Fibroblast of skin of right quadriceps (primary cell): ENCODE data around the gene PTPRN2.
"Not testable (repeated sequence)": the region's sequence is repeated elsewhere in the genome, so short reads cannot be mapped to it uniquely, and the experiment has no call there.

Source experiments
- DNase-seq: peaks from one replicate; pipeline ENCODE4 v3.0.0-alpha.2; 2013

The PTPRN2 gene

DNA sequence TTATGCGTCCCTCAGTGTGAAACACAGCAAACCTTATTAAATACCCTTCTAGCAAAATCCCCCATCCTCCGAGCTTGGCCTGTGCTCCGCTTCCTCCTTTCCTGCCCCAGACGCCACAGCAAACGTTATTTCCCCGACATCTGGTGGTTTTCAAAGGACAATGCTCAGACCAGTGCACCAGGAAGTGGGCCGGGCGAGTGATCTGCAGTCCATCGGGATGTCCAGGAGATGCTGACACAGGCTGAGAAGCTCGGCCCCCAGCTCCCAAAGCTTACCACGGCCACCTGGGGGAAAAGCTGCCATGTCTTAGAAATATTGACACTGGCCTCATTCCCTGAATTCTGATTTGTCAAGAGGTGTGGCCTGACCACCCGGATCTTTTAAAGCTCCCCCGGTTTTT, 129.5 kb downstream of the PTPRN2 start:
- no peak for DNase-seq

DNA sequence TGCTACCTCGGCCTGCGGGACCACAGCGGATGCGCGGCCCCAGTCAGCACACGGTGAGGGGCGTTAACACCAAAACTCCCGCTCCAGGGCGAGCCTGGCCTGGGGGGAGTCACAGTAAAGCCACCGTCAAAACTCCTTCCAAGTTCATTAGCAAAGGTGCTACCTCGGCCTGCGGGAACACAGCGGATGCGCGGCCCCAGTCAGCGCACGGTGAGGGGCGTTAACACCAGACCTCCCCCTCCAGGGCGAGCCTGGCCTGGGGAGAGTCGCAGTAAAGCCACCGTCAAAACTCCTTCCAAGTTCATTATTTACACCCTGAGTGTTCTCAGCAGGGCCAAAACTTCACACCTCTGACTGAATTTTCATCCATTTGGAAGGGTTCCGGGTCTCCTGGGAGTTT, 130.0 kb downstream of the PTPRN2 start:
- DNase-seq: not testable (repeated sequence)

DNA sequence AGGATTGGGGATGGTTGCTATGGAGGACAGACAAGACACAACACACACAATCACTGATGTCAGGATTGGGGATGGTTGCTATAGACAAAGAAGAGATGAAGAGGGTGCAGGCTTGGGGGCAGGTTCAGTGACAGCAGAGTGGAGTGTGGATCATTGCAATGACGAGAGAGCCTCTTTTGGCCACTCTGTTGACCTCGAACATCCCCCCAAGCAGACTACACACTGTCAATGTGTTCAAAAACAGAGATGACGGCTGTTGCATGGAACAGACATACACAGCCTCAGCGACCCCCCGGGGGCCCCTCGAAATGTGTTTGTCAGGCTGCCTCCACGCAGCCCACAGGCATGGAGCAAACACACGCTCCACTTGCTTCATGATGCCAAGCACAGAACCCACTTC, 133.0 kb downstream of the PTPRN2 start:
- DNase-seq: no peak

DNA sequence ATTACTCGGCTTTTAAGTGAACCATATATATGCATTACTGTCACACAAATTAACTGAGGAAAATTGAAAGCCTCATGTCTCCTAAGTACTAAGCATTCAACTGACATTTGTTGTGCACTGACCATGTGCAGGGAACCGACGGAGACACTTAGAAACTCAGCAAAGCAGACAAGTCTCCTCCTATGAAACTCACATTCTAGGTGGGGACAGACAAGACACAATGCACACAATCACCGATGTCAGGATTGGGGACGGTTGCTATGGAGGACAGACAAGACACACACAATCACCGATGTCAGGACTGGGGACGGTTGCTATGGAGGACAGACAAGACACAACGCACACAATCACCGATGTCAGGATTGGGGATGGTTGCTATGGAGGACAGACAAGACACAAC, 134.0 kb downstream of the PTPRN2 start:
- no peak for DNase-seq

DNA sequence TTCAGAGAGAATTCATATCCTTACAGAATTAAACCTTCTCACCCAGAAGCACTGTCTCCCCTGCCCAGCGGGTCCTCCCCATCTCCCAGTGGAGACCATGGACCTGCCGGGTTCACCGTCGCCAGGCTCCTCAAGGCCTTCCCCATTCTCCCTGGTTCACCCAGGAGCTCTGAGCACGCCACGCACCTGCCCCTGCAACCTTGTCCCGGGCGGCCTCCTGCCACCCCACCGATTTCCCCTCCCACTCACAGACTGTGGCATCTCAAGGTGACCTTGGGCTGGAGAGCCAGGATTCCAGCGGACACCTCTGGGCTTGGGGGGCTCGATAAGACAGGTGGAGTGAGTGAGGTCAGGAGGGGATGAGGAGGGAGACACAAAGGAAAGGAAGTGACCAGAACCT, 135.3 kb downstream of the PTPRN2 start:
- DNase-seq: no peak

DNA sequence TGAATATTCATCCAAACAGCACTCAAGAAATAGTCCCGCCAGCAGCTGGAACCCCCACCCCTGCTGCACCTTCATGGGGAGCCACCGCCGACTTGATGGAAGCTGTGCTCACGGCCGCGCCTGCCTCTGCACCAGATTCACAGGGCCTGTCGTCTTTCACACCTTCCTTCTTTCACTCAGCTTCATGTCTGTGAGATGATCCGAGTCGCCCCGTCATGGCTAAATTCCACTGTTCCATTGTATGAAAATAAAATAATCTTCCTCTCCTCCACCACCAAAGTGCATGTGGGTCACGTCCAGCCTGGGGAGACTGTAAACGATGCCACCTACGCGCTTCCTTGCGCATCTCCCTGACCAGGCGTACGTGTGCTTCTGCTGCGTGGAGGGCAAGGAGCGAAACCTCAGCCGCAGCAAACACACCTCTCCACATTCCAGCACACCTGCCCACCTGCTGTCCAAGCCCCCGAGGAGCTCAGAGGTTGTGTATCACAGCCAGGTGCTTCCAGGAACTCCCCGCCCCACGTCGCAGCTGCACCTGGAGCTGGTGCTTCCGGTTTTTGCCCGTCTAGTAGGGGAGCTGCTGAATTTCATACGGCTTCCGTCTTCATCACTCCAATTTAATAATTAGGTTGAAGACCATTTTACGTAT, 137.0 kb downstream of the PTPRN2 start:
- DNase-seq: no peak

DNA sequence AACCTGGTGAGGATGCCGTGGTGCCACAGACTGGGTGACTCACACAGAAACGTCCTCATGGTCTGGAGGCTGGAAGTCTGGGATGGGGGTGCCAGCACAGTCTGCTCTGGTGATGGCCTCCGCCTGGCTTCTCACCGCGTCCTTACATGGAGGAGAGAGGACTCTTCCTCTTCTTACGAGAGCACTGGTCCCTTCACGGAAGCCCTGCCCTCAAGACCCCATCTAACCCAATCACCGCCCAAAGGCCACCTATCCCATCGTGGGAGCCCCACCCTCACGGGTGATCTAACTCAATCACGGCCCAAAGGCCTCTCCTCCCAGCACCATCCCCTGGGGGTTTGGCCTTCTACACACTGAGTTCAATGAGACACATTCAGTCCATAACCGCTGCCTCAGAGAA, 137.7 kb downstream of the PTPRN2 start:
- no peak for DNase-seq

DNA sequence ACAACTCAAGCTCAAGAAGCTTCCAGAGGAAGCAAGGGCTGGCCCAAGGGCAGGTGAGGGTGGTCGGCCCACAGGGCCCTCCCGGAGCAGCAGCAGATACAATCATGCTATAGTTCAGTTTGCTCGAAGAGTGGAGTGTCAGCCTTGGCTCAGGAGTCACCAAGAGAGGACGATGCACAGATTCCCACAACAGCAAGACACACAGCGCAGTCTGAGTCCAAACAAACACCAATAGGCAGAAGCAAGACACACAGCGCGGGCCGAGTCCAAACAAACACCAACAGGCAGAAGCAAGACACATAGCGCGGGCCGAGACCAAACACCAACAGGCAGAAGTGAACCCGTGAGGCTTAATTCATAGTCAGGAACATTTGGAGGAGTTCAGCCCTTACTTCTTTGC, 138.4 kb downstream of the PTPRN2 start:
- no peak for DNase-seq

DNA sequence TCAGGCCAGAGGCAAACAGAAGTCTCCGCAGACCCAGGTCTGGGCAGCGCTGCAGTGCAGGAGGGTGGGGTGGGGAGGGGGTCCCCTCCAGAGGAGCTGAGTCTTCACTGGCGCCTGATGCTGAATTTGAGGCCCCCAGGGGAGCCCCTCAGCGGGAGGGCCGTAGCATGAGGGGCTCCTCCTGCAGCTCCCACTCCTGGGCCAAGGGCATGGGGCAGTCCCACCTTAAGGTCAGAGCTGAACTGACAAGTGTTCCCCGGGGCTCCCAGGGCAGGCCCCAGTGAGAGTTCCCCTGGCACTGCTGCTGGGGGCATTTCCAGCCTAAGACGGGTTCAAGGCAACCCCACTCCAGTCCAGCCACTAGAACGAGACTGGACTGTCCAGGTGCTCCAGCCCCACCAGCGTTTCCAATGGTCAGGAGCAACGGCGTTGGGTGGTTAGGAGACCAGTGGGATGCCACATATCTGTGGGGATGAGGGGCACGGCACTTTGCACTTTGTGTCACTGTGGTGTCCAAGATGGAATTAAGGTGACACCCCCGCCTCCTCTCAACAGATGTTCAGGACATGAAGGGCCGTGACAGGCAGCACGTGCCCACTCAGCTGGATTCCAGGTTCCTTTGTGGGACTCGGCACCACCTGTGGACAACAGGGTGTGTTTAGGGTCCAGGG, 139.1 kb downstream of the PTPRN2 start:
- DNase-seq: no peak

DNA sequence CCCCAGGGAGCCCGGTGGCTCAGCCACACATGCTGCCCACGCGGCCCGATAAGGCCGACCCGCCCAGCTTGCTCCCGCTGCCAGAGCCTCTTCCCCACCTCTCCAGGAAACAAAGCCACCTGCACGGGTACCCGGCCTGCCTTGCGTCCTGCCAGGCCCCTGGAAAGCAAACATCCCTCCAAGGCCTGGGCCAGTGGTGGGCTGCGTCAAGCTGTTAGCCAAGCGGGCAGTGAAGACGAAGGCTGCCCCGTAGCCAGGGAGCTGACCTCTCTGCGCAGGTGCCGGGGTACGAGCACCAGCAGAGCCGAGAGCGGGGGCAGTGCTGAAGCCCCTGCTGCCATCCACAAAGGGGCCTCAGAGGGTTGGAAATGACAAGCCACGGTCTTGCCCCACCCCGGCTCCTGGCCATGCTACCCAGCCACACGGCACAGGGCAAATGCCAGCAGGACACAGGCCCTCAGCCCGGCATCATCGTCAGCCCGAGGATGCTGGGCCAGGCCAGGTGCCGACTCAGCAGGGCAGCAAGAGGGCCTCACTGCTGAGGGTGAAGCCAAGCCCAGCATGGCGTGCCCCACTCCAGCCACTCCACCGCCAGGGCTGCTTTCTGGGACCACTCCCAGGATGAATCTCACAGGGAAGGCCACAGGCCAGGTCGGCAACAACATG, 140.0 kb downstream of the PTPRN2 start:
- DNase-seq: no peak

DNA sequence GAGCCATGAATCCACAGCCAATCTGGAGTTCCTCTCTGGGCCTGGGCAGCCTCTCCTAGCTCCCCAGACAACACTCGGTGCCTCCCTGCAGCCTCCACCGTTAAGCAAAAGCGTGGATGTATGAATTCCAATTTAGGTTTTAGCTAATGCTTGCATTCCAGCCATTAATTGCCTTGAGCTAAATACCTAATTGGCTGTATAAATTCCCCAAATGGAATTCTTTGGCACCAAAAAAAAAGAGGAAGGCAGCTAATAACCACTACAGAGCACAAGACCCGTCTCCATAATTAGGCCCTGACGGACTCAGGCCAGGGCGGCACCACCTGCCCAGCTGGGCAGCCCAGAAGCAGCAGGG, 140.5 kb downstream of the PTPRN2 start:
- no peak for DNase-seq

DNA sequence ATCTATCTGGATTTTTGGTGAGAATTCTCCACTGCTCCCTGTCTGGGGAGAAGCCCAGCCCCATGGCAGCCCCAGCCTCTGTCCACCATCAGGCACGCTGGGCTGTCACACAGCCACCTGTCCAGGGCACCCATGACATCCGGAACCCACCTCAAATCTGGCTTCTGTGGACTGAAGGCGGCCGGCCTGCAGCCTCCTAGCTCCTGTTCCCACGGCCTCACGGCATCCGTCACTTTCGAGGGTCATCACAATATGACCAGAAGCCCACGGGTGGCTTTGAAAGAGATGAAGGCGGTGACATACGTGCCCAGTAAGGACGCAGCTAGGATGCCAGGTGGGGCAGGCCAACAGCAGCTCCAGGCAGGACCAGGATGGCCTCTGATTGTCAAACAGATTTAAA, 140.9 kb downstream of the PTPRN2 start:
- DNase-seq: no peak

DNA sequence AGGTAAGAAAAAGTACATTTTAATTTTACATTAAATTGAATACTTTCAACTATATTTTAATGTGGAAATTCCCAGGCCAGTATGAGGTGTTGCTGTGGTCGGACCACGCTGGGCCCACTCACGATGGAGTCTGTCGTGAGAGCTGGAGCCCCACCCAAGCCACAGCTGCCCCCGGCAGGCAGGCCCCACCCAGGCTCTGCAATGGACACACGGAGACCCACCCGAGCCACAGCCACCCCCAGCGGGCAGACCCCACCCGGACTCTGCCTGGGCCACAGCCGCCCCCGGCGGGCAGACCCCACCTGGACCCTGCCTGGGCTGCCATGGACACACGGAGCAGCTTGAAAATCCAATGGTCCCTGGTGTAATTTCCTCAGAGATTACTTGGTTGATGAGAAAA, 141.3 kb downstream of the PTPRN2 start:
- DNase-seq: no peak

DNA sequence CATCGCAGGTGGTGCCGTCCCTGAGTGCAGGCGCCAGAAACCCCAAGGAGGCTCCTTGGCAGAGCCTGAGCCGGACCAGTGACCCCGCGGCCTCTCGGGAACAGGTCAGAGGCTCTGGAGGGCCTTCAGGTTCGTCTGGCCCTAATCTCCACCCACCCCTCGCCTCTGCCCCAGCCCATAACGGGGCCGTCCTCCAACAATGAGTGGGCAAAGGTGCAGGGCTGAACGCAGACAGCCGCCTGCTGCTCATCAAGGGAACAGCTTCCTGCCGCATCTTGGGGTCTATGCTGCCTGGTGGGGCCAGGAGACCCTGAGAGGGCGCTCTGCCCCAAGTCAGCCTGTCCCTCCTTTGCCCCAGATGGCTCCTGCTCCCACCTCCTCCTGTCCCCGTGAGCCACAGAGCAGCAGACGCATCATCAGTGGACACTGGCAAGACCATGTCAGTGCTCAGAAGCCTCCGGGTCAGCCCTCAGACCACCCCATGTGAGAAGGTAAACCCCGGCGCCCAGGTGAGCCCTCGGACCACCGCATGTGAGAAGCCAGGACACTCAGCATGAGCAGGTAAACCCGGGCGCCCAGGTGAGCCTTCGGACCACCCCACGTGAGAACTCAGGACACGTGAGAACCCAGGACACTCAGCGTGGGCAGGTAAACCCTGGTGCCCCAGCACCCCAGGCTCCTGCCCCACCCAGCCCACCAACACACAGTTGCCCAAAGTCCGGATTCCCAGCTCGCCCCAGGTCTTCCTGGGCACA, 142.0 kb downstream of the PTPRN2 start:
- DNase-seq: no peak

DNA sequence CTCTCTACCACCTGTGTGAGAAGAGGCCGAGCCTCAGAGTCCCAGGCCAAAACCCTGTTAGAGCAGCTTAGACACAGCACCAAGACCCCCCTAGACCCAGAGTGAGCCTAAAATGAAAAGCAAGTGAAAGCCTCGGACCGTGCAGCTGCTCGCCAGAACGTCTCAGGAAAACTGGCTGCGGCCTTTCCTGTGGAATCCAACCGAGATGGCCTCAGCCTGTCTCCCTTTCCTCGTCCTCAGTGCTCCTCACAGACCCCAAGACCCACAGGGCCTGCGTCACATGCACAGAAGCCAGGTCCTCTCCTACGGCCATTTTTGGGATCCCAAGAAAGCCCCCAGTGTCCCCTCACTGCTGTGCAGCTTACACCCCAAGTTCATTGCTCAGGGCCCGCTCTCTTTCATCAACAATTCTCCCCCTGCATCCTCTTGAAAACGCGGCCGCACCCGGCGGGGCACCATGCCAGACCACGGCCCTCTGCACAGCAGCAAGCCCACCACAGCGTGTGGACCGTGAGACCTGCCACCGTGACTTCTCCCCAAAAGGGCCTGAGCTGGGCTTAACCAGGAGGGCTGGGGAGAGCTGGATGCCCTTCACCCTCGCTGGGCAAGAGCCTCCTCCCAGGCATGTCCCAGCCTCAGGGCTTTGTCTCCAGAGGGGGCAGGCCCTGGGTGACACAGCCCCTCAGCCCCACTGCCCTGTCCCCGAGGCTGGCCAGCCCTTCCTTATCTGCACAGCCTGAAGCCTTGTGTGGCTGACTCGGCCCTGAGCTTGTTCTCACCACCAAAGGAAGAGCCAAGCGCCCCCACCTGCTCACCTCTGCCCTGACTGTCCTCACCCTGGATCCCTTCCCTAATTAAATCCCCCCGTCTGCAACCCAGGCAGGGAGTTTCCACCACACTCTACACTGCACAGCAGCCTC, 142.9 kb downstream of the PTPRN2 start:
- no peak for DNase-seq

DNA sequence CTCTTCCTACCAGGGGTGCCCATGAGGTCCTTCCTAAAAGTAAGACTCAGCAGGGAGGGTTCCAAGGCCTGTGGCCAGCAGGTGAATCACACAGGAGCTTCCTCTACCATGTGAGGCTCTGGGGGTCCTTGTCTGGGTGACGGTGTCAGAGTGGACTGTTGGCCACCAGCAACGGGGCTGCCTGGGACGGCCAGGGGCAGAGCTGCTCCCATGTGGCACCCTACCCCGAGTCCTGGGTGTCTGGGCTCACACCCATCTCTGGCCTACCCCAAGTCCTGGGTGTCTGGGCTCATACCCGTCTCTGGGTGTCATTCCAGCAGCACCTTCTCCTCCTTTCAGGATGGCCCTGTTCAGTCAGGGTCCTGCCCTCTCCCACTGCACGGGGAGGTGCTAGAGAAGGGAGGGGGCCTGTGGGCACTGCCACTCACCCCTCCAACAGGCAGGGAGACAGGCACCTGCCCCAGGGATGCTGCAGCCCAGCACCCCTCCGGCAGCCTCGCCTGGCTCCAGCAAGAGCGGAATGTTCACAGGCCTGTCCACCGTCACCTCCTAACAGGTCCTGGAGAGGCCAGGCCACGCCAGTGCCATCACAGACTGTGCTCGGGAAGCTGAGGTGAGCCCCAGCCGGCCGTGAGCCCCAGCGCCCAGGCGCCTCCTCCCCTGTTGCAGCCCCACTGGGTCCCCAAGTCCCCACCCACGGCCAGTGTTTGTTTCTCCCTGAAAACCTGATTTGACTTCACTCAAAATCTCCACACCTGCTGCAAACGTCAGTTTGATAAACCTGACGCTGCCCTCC, 143.7 kb downstream of the PTPRN2 start:
- no peak for DNase-seq

DNA sequence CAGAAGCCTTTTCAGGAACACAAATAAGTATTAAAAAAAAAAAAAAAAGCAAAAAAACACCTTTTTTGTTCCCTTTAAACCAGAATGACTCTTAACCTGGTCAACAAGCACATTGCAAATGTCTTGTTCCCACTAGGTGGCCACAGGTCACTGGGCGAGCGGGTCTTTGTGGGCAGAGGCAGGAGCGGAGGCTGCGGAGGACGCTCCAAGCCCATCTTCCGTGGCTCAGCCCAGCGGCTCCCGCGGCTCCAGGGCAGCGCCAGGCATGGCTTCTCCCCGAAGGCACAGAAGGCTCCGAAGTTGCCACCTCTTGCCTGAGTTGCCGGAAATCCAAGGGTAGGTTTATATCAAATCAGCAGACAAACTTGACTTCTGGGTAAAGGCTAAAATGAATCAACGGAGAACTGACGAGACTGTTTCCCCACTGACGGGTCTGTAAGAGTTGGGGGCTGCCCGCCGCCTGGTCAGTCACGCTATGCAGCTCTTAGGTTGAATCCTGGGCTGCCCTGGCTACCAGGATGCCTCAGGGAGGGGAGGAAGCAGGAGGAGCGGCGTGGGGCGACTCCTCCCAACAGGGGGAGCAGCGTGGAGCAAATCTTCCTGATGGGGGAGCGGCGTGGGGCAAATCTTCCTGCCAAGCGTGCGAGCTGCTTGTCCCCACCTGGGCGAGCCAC, 144.5 kb downstream of the PTPRN2 start:
- DNase-seq: no peak

DNA sequence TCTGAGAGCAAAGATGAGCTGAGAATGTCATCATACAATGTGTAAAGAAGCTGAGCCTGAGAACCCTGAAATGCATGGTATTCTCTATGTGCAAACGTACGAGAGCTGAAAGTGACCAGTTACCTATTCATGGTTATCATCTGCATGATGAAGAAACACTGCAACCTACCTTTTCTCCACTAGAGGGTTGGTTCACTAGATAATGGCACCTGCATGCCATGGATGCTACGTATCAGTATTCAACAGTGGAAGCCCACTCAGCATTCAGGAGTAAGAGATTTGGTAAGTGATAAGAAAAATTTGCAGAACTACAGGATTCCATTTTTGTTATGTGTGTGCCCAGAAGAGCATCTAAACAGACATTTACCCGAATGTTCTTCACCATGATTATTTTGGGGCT, 145.4 kb downstream of the PTPRN2 start:
- no peak for DNase-seq

DNA sequence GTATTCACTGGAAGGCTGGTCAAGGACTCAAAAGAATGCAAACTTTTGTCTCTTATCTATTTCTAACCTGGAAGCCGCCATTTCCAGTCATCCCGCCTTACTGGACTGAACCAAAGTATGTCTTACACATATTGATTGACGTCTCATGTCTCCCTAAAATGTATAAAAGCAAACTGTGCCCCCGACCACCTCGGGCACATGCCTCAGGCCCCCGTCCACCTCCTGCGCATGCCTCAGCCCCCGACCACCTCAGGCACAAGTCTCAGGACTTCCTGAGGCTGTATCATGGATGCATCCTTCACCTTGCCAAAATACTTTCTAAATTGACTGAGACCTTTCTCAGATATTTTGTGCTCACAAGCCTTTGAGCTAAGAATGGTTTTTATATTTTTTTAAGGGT, 148.6 kb downstream of the PTPRN2 start:
- DNase-seq: no peak

DNA sequence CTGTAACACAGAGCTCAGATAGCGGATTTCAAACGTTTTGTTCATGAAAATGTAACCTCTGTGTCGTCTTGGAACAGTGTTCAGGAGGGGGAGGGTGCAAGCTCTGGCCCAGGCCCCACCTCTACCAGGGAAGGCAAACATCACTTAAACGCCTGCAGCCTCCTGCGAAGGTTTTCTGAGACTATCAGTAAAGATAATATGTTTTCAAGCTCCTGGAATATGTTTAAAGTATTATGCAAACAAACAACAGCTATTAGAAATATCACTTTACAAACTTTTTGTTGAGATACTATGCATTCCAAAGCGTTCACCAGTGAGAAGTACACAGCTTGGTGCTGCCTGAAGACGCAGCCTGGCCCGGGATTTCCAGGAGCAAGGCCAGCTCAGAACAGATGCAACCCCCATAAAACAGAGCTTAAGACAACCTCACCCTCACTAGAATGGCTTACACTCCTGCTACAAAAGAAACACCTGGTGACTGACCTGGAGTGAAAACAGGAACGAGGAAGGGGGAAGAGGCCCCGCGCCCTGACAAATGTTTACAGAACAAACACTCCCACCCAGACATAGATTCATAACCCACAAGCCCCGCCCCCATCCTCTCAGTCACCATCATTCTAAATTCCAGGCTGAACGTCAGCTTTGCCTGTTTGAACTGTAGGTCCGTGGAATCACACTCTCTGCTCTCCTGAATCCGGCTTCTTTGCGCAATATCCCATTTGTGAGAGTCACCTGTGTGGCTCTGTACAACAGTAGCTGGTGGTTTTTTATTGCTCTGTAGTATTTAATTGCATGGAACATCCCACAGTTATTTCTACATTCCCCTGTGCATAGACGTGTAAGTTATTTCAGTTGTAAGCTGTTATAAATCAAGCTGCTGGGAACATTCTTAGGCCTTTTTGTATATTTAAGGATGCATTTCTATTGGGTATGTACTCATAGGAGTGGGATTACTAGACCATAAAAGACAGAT, 155.0 kb downstream of the PTPRN2 start:
- no peak for DNase-seq
